ENCODE data around the gene C10orf90. TPM values are rescaled to one million over a fixed set of nuclear protein-coding genes. Genes with fewer than 3 reads are reported as not detected.

The C10orf90 gene
- total RNA-seq, 1 experiment from 2014 or later, result 0.67 TPM

DNA sequence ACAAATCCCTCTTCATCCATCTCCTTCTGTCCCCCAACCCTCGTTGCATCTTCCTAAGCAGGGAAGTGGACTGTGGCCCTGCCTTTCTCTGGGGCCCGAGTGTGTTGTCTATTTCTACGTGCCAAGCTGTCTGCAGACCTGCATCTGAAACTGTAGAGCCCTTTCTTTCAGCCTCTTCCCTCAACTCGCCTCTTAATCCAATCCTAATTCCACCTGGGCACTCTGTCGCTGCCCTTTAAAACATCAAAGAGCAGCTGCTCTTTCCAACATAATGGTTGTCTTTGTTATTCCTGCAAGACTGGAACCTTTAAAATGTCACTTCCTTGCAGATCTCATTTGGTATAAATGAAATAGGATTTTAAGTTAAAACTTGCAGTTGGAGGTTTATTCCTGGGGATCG lies 260.7 kb downstream of the C10orf90 start:
- H3K4me1 ChIP-seq (ENCODE audit: control insufficient read depth, insufficient read depth, low read length), result no peaks in the 10 kb centered on the region
- intact Hi-C loops (cut with micrococcal nuclease; ENCODE audit: unreplicated experiment) (no loop called here), in situ Hi-C loops (cut with HindIII; ENCODE audit: low pct_unique_long_range_greater_than_20kb, low sequenced_read_pairs) (no loop called here)
- ChIA-PET CTCF (no interaction called here), POLR2A (no interaction called here)
- DNase-seq (ENCODE audit: low read depth, low spot score), result no peak
- H3K27ac ChIP-seq (ENCODE audit: low read length), result no peak overlapping the region
- no peak for ATAC-seq
- no peak overlapping the region for H3K4me3 ChIP-seq (ENCODE audit: low read depth in 2 of 2, low read length in 2 of 2)
- no TSS peak for BruUV-seq (replicated peaks)
- no peaks in the 10 kb centered on the region for H3K36me3 ChIP-seq (ENCODE audit: control insufficient read depth, insufficient read depth, low read length)
- TF ChIP-seq POLR2AphosphoS5 (IDR thresholded peaks at IDR 0.05; ENCODE audit: low read depth, low read length) (no peak), SIN3A (IDR thresholded peaks at IDR 0.05; ENCODE audit: borderline replicate concordance, insufficient read depth, low read depth, low read length) (no peak), TCF7L2 (IDR thresholded peaks at IDR 0.05; ENCODE audit: low read depth, low read length) (no peak)
- TF ChIP-seq, protein P1, sequence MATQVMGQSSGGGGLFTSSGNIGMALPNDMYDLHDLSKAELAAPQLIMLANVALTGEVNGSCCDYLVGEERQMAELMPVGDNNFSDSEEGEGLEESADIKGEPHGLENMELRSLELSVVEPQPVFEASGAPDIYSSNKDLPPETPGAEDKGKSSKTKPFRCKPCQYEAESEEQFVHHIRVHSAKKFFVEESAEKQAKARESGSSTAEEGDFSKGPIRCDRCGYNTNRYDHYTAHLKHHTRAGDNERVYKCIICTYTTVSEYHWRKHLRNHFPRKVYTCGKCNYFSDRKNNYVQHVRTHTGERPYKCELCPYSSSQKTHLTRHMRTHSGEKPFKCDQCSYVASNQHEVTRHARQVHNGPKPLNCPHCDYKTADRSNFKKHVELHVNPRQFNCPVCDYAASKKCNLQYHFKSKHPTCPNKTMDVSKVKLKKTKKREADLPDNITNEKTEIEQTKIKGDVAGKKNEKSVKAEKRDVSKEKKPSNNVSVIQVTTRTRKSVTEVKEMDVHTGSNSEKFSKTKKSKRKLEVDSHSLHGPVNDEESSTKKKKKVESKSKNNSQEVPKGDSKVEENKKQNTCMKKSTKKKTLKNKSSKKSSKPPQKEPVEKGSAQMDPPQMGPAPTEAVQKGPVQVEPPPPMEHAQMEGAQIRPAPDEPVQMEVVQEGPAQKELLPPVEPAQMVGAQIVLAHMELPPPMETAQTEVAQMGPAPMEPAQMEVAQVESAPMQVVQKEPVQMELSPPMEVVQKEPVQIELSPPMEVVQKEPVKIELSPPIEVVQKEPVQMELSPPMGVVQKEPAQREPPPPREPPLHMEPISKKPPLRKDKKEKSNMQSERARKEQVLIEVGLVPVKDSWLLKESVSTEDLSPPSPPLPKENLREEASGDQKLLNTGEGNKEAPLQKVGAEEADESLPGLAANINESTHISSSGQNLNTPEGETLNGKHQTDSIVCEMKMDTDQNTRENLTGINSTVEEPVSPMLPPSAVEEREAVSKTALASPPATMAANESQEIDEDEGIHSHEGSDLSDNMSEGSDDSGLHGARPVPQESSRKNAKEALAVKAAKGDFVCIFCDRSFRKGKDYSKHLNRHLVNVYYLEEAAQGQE (IDR thresholded peaks at IDR 0.05; ENCODE audit: insufficient read depth in 1 of 2, low read depth in 2 of 2, low read length in 1 of 2), result no peak
- TF ChIP-seq, protein P2, sequence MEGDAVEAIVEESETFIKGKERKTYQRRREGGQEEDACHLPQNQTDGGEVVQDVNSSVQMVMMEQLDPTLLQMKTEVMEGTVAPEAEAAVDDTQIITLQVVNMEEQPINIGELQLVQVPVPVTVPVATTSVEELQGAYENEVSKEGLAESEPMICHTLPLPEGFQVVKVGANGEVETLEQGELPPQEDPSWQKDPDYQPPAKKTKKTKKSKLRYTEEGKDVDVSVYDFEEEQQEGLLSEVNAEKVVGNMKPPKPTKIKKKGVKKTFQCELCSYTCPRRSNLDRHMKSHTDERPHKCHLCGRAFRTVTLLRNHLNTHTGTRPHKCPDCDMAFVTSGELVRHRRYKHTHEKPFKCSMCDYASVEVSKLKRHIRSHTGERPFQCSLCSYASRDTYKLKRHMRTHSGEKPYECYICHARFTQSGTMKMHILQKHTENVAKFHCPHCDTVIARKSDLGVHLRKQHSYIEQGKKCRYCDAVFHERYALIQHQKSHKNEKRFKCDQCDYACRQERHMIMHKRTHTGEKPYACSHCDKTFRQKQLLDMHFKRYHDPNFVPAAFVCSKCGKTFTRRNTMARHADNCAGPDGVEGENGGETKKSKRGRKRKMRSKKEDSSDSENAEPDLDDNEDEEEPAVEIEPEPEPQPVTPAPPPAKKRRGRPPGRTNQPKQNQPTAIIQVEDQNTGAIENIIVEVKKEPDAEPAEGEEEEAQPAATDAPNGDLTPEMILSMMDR (IDR thresholded peaks at IDR 0.05), result no peak
- H3K27me3 ChIP-seq (ENCODE audit: control insufficient read depth, insufficient read depth, low read length), result no peaks in the 10 kb centered on the region
- no peaks in the 10 kb centered on the region for H3K9me3 ChIP-seq (ENCODE audit: control insufficient read depth, insufficient read depth, low read depth, low read length)

DNA sequence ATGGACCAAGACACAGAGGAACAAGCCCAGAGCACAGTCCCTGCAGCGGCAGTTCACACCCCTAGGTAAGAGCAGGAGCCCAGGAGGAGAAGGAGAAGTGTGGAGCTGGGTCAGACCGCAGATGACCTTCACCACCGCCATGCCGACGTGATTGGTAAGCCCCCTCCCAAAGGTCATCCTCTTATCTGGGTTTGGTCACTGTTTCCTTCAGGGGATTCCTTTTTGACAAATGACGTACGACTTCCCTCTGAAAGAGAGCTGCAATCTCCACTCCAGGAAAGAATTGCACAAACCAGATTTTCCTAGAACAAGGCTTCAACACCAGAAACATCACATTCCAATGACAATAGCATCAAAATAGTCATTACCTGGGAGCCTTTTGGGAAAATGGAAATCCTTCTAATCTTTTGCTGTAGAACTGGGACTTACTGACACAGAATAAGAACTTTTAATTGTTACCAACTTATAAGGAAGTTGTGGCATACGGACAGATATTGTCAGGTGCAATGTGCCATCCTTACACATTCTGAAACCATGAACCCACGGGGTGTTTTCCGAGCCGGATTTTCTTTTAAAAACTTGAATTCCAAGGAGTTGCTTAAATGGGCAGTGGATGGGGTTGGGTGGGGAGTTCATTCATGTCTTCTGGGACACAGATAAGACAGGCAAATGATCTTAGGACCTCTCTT lies 261.4 kb downstream of the C10orf90 start:
- Histone ChIP-seq H3K4me3 (ENCODE audit: low read depth in 2 of 2, low read length in 2 of 2) (no peak overlapping the region), H3K36me3 (ENCODE audit: control insufficient read depth, insufficient read depth, low read length) (no peaks in the 10 kb centered on the region), H3K27ac (ENCODE audit: low read length) (no peak overlapping the region; the same call in 1 of the 2 replicates), H3K27me3 (ENCODE audit: control insufficient read depth, insufficient read depth, low read length) (no peaks in the 10 kb centered on the region), H3K9me3 (ENCODE audit: control insufficient read depth, insufficient read depth, low read depth, low read length) (no peaks in the 10 kb centered on the region), H3K4me1 (ENCODE audit: control insufficient read depth, insufficient read depth, low read length) (no peaks in the 10 kb centered on the region)
- POLR2A ChIA-PET, result no interaction called here
- no peak for DNase-seq (ENCODE audit: low read depth, low spot score)
- no TSS peak for BruUV-seq (replicated peaks)
- ATAC-seq, result no peak
- intact Hi-C loops (cut with micrococcal nuclease; ENCODE audit: unreplicated experiment) (no loop called here), in situ Hi-C loops (cut with HindIII; ENCODE audit: low pct_unique_long_range_greater_than_20kb, low sequenced_read_pairs) (no loop called here)
- CTCF ChIA-PET, result no interaction called here
- TF ChIP-seq, protein P2 (IDR thresholded peaks at IDR 0.05), result no peak
- TF ChIP-seq, protein P1 (IDR thresholded peaks at IDR 0.05; ENCODE audit: insufficient read depth in 1 of 2, low read depth in 2 of 2, low read length in 1 of 2), result no peak
- TF ChIP-seq SIN3A (IDR thresholded peaks at IDR 0.05; ENCODE audit: borderline replicate concordance, insufficient read depth, low read depth, low read length) (no peak), POLR2AphosphoS5 (IDR thresholded peaks at IDR 0.05; ENCODE audit: low read depth, low read length) (no peak), TCF7L2 (IDR thresholded peaks at IDR 0.05; ENCODE audit: low read depth, low read length) (no peak)
